T-helper 2 cell treated with Interferon-gamma antibody and Interleukin-4, amounts not matched to agents 5 μg/mL and 100 μg/mL, for 36 hours (primary cell): ENCODE data around the gene EDN2.
A peak's percentile ranks its signal among the peaks of the same experiment; 100 is the strongest.

Source experiments
- DNase-seq: peaks from one replicate; pipeline ENCODE4 v3.0.0; 2021; ENCODE audit warnings: low spot score
- H3K27ac Mint-ChIP-seq: one replicate; pipeline ENCODE4 v1.8.0; 2021; ENCODE audit warnings: mild to moderate bottlenecking, mixed read lengths
- H3K27me3 Mint-ChIP-seq: one replicate; pipeline ENCODE4 v1.8.0; 2021; ENCODE audit warnings: low read depth, mixed read lengths
- H3K36me3 Mint-ChIP-seq: one replicate; pipeline ENCODE4 v1.8.0; 2021; ENCODE audit warnings: low read depth, mixed read lengths
- H3K4me1 Mint-ChIP-seq: one replicate; pipeline ENCODE4 v1.8.0; 2021; ENCODE audit warnings: low read depth, mixed read lengths
- H3K4me3 Mint-ChIP-seq: one replicate; pipeline ENCODE4 v1.8.0; 2022; ENCODE audit warnings: mild to moderate bottlenecking, moderate library complexity, mixed read lengths
- H3K9me3 Mint-ChIP-seq: one replicate; pipeline ENCODE4 v1.8.0; 2021; ENCODE audit warnings: mixed read lengths

Gene EDN2

DNA sequence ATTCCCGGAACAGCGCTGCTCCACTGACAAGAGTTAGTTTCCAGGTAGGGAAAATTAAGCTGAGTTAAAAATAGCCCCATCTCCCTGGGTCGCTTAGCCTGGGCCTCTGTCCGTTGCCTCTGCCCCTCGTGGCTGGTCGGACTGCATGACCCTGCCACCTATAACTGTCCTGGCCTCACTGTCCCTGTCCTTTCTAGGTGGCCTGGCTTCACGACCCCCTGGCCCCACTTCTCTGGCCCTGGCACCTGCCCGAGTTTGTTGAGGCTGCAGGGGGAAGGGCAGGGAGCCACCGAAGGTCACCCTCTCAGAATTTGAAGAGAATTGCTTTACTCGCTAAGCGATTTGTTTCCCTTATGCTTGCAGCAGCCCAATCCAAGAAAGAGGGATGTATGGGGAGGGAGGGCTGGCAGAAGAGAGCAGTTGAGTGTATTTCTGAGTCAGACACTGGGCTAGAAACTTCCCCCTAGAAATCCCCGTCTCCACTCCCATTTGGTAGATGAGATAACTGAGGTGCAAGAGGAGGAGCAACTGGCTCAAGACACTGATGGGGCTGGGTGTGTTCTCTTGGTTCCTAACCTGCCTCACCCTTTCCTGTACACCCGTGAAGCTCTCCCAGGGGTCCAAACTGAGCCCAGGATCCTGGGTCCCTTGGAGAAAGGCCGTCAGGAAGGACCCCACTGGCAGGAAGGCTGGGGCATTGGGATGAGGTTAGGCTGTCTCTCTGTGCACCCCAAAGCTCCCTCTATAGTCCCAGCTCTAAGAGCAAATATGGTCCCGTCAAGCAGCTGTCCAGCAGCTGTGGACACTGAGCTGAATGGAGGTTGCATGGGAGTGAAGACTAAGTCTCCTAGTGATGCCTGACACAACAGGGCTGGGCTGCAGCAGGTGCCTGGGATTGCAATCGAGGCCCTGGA is 2.9 kb upstream of the EDN2 start:
- Mint-ChIP-seq H3K9me3 (no peaks in the 10 kb centered on the region), H3K36me3 (no peaks in the 10 kb centered on the region), H3K27me3 (peaks cover 9% of the 10 kb centered on the region), H3K27ac (no peak overlapping the region), H3K4me1 (peaks cover 6% of the 10 kb centered on the region), H3K4me3 (no peak overlapping the region)
- DNase-seq = peak; percentile 16

DNA sequence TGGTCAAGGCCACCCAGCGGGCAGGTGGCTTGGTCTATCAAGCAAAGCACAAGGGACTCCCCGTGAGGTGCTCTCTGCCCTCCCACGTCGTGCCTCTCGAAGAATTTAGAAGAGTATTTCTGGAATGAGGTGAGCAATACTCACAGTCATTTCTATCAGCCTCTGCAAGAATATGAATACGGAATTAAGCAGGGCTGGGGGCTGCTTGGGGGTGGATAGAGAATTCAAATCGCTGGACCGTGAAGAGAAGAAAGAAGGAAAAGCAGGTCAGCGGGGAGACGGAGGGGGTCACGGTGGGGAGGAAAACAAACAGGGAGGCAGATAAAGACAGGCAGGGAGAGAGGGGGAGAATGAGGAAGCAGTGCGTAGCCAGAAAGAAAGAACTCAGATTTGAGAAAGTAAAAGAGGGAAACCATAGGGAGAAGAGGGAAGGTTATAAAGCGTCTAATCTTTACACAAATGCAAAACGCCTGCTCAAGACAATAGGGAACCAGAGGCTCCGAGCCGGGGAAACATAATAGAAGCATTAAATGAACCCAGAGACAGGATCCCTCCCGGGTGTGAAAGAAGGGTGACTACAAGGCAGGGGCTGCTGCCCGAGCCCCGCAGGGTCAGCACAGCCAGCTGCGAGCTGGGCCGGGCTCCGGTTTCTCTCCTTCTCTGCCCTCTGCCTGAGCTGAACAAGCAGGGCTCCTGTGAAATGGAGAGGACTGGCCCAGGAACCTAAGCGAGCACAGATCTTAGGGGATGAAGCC is 2.1 kb upstream of the EDN2 start:
- H3K27me3 Mint-ChIP-seq = peaks cover 9% of the 10 kb centered on the region
- H3K27ac Mint-ChIP-seq = no peak overlapping the region
- H3K4me3 Mint-ChIP-seq = no peak overlapping the region
- no peaks in the 10 kb centered on the region for H3K36me3 Mint-ChIP-seq
- H3K4me1 Mint-ChIP-seq = peaks cover 6% of the 10 kb centered on the region
- no peak for DNase-seq
- H3K9me3 Mint-ChIP-seq = no peaks in the 10 kb centered on the region

DNA sequence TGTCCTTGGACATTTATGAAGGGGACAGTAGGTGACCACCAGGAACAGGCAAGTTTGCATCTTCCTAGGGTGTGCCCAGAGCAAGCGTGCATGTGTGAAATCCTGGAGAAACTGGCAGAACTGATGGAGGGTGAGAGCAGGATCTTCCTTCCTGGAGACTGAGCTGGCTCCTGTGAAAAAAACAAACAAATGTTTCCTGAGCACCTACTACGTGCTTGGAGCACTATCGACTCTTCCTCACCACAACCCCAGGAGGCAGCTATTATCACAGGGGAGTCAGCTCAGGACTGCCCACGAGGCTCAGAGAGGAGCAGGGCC is 1.5 kb upstream of the EDN2 start:
- H3K4me3 Mint-ChIP-seq = no peak overlapping the region
- peaks cover 9% of the 10 kb centered on the region for H3K27me3 Mint-ChIP-seq
- H3K4me1 Mint-ChIP-seq = peaks cover 6% of the 10 kb centered on the region
- DNase-seq = no peak
- no peaks in the 10 kb centered on the region for H3K36me3 Mint-ChIP-seq
- H3K9me3 Mint-ChIP-seq = no peaks in the 10 kb centered on the region
- no peak overlapping the region for H3K27ac Mint-ChIP-seq

DNA sequence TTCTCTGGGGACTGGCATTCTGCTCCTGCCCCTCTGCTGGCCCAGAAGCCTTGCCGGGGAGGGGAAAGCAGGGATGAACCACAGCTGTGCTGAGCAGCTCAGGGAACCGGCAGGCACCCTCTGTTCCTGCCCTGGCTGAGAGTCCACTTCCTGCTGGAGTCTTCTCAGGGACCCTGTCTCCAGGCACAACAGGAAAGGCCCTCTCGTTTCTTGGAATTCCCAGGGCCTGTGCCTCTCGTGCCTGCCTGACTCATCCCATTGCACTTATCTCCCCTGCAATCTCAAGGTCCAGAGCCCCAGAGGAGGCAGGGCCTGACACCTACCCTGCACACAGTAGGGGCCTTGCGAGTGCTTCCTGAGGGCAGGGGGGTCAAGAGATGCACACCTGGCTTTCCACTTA is 1.1 kb upstream of the EDN2 start:
- H3K4me3 Mint-ChIP-seq = no peak overlapping the region
- no peaks in the 10 kb centered on the region for H3K9me3 Mint-ChIP-seq
- peaks cover 9% of the 10 kb centered on the region for H3K27me3 Mint-ChIP-seq
- no peak overlapping the region for H3K27ac Mint-ChIP-seq
- H3K36me3 Mint-ChIP-seq = no peaks in the 10 kb centered on the region
- H3K4me1 Mint-ChIP-seq = peaks cover 6% of the 10 kb centered on the region
- DNase-seq = no peak

DNA sequence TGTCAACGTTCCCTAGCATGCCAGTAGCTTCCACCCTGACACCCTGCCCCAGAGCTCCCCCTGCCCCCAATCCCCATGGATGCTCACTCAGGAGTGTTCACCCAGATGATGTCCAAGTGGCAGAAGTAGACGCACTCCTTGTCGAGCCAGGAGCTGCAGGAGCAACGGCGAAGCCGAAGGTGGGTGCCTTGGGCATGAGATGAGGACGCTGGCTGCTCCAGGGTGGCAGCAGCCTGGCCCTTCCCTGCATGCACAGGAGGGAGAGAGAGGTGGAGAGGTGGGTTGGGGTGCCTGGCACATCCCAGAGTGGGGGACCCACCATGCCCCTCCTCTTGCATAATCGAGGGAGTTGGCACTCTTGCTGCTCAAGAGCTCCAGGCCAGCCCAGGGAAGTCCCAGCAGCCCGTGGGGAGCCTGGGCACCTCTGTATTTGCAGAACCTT is 502 bp downstream of the EDN2 start:
- Mint-ChIP-seq H3K27ac (no peak overlapping the region), H3K9me3 (no peaks in the 10 kb centered on the region), H3K4me3 (no peak overlapping the region), H3K27me3 (peaks cover 7% of the 10 kb centered on the region), H3K4me1 (peaks cover 6% of the 10 kb centered on the region), H3K36me3 (no peaks in the 10 kb centered on the region)
- DNase-seq = no peak

DNA sequence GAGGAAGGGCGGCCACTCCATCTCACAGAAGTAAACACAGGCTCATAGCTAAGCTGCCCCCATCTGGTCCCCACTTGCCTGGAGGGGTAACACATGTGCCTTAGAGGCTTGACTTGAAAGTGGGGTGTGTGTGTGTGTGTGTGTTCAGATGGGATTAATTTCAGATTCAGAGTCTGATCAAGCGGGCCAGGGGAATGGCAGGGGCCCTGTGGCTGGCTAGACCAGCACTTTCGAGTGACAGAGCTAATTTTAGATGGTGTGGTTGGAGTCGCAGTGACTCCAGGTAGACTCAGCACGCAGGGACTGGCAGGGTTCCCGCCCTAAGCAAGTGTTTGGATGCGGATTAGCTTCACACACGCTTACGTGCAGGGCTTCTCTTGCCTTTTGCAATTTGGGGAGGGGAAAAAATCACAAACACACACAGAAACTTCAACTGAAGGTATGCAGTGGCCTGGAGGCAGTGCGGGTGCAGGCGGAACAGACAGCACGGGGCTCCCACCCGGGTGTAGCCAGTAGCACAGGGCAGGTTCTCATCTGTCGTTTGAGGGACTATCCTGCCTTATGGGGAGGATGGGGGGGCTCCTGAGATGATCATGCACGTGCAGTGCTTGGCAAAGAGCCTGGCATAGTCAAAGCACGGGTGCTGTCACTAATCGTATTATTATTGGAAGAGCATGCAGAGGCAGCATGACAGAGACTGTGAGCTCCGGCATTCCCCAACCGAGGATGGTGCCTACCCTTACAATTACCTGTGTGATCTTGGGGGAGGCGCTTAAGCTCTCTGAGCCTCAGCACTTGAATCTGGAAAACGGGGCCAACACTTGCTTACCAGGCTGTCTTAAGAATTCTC is 1.3 kb downstream of the EDN2 start:
- no peaks in the 10 kb centered on the region for H3K36me3 Mint-ChIP-seq
- H3K4me3 Mint-ChIP-seq = no peak overlapping the region
- H3K27me3 Mint-ChIP-seq = peaks cover 7% of the 10 kb centered on the region
- H3K27ac Mint-ChIP-seq = no peak overlapping the region
- H3K9me3 Mint-ChIP-seq = no peaks in the 10 kb centered on the region
- no peak for DNase-seq
- peaks cover 6% of the 10 kb centered on the region for H3K4me1 Mint-ChIP-seq

DNA sequence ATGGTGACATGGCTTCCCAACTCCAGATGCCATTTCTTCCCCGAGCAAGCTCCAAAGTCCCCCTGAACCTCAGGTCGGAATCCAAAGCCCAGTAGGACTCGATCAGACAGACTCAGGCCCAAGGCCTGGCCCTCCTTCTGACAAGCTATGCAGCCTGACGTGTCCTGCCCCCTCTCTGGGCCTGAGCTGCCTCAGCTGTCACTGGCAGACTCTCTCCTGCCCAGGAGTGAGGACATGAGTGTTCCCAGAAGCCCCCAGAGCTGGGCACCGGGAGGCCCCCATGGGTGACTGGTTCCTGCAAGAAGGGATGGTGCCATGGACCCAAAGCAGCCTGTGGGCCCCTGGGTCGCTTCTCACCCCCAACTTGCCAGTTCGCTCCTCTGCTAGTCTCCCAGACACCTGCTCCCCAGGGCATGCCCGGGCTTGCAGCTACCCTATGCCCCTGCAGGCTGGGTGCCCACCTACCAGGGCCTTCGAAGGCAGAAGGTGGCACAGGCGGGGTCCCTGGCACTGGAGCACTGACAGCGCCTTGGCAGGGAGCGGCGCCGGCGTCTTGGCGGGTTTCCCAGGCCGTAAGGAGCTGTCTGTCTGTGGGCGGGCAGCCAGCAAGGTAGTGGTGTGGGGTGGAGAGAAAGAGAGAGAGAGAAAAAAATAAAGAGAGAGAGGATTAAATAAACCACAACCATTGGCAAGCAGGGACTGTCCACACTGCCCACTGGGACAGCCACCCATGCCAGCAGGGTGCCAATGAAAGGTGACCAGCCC is 2.3 kb downstream of the EDN2 start:
- no peak for DNase-seq
- H3K27ac Mint-ChIP-seq = no peak overlapping the region
- no peaks in the 10 kb centered on the region for H3K36me3 Mint-ChIP-seq
- peaks cover 7% of the 10 kb centered on the region for H3K27me3 Mint-ChIP-seq
- no peak overlapping the region for H3K4me3 Mint-ChIP-seq
- H3K9me3 Mint-ChIP-seq = no peaks in the 10 kb centered on the region
- peaks cover 6% of the 10 kb centered on the region for H3K4me1 Mint-ChIP-seq

DNA sequence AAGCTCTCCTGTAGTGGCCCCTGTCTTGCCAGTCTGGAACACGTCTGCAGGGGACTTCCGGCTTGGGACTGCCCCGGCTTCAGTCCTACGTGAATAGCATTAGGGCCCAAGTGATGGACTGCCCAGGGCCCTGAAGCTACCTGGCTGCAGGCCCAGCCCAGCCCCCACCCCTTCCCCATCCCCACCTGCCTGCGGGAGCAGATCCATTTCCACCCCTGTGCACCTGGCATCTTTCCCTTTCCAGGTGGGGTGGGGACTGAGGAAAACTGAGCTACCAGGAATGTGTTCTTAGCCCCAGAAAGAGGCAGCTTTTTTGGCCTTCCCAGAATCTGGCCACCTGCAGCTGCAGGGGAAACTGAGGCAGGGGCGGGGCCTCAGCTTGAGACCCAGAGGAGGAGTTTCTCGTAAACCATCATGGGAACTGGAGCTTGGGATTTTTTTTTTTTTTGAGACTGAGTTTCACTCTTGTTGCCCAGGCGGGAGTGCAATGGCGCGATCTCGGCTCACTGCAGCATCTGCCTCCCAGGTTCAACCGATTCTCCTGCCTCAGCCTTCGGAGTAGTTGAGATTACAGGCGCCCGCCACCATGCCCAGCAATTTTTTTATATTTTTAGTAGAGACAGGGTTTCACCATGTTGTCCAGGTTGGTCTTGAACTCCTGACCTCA is 3.2 kb downstream of the EDN2 start:
- no peaks in the 10 kb centered on the region for H3K36me3 Mint-ChIP-seq
- no peak overlapping the region for H3K4me3 Mint-ChIP-seq
- peaks cover 3% of the 10 kb centered on the region for H3K27me3 Mint-ChIP-seq
- no peak overlapping the region for H3K27ac Mint-ChIP-seq
- peaks cover 1% of the 10 kb centered on the region for H3K4me1 Mint-ChIP-seq
- no peaks in the 10 kb centered on the region for H3K9me3 Mint-ChIP-seq
- DNase-seq = no peak

GRCh38 chr1:41480204-41481108 is 4.0 kb downstream of the EDN2 start:
- no peaks in the 10 kb centered on the region for H3K36me3 Mint-ChIP-seq
- H3K4me3 Mint-ChIP-seq = no peak overlapping the region
- peaks cover 2% of the 10 kb centered on the region for H3K27me3 Mint-ChIP-seq
- H3K4me1 Mint-ChIP-seq = no peaks in the 10 kb centered on the region
- DNase-seq = no peak
- H3K9me3 Mint-ChIP-seq = no peaks in the 10 kb centered on the region
- H3K27ac Mint-ChIP-seq = no peak overlapping the region

DNA sequence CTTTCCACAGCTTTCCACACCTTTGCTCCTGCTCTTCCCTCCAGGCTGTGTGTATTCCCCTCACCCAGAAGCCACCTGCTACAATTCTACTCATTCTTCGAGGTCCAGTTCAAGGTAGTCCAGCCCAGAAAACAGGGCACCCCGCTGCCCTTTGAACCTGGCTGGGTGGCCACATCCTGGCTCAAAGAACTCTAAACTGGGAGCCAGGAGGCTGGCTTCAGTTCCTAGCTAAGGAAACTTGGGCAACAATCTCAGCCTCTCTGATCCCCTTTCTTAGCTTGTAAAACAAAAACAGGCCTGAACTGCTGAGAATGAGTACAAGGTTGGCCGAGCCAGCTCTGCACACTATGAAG is 4.7 kb downstream of the EDN2 start:
- Mint-ChIP-seq H3K27ac (no peak overlapping the region), H3K27me3 (peaks cover 2% of the 10 kb centered on the region), H3K4me1 (no peaks in the 10 kb centered on the region), H3K4me3 (no peak overlapping the region), H3K36me3 (no peaks in the 10 kb centered on the region), H3K9me3 (no peaks in the 10 kb centered on the region)
- DNase-seq = no peak

- Mint-ChIP-seq H3K27ac (no peak overlapping the region), H3K9me3 (no peaks in the 10 kb centered on the region), H3K27me3 (peaks cover 2% of the 10 kb centered on the region), H3K4me1 (no peaks in the 10 kb centered on the region), H3K36me3 (no peaks in the 10 kb centered on the region), H3K4me3 (no peak overlapping the region)
- DNase-seq = no peak
Measured at GRCh38 chr1:41479000-41479807, 5.3 kb downstream of the EDN2 start.
